Peyer's patch (tissue), 4 donors: ENCODE measurements around the gene MDFIC. TPM values are rescaled to one million over a fixed set of nuclear protein-coding genes. Genes with fewer than 3 reads are reported as not detected.

Source experiments
- DNase-seq, 3 donors: peaks; one replicate each; pipeline ENCODE4 v3.0.0-alpha.2; 2017 to 2019
- H3K27ac ChIP-seq, 4 donors: fragments of 200-600 bp; sonication (generic); one replicate each; pipeline ENCODE4 v1.5.1; 2016 to 2019
- H3K27me3 ChIP-seq, 2 donors: fragments of 200-600 bp; sonication (generic); one replicate each; pipeline ENCODE4 v1.5.1; 2019
- H3K36me3 ChIP-seq, 3 donors: fragments of 200-600 bp; sonication (generic); one replicate each; pipeline ENCODE4 v1.5.1; 2016 to 2019
- H3K4me1 ChIP-seq, 4 donors: fragments of 200-600 bp; sonication (generic); one replicate each; pipeline ENCODE4 v1.5.1; 2016 to 2019
- H3K4me3 ChIP-seq, 4 donors: fragments of 200-600 bp; sonication (generic); 1 replicate in 3 of 4; 2 replicates in 1 of 4; pipeline ENCODE4 v1.5.1; 2016 to 2019; ENCODE audit warnings: mild to moderate bottlenecking in 1 of 4
- H3K9me3 ChIP-seq, 4 donors: fragments of 200-600 bp; sonication (generic); one replicate each; pipeline ENCODE4 v1.5.1; 2016 to 2019; ENCODE audit warnings: mild to moderate bottlenecking in 1 of 4
- POLR2A ChIP-seq, 2 donors: fragments of 450-650 bp; IDR thresholded peaks; one replicate each; pipeline ENCODE4 v1.5.1; 2017; ENCODE audit warnings: antibody characterized with exemption in 2 of 2, mild to moderate bottlenecking in 2 of 2, moderate library complexity in 2 of 2
- total RNA-seq, 4 donors: library from RNA; depleted of rRNA; stranded (reverse); fragments of >200 nt; gene quantifications; one replicate each; pipeline ENCODE4 v1.1.0, GENCODE V29; 2016
- TF ChIP-seq, protein P1 (sequence below), 6 experiments: fragments of 450-650 bp in 4 of 6; fragments of 200-600 bp in 2 of 6; sonication (generic) in 1 of 6; IDR thresholded peaks; one replicate each; pipeline ENCODE4 v1.5.1; 2017 to 2019; ENCODE audit warnings: antibody characterized with exemption in 6 of 6, mild to moderate bottlenecking in 3 of 6, moderate library complexity in 1 of 6

The MDFIC gene
- total RNA-seq, 4 donors from 2014 or later: 4.3 to 36.3 (median 9.0) TPM

DNA sequence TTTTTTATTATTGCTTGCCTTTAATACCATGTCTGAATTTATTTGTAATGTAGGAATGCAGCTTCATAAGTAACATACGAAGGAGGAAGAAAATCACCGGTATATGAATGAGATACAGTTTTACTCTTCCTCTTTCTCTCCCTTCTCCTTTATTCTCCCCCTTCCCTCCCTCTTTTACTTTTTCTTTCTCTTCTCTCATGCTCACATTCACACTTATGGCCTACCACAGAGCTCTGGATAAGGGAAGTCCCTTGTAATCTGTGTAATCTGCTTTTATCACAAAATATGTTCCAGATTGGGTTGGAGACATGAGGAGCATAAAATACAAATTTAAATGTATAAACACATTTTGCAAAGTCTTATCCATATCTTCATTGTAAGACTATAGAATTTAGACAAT, 59.4 kb downstream of the MDFIC start:
- Histone ChIP-seq H3K4me1 (no peaks in the 10 kb centered on the region), H3K4me3 (no peak overlapping the region), H3K36me3 (no peaks in the 10 kb centered on the region), H3K27ac (no peak overlapping the region), H3K9me3 (no peaks in the 10 kb centered on the region), H3K27me3 (no peaks in the 10 kb centered on the region)
- TF ChIP-seq, protein P1, sequence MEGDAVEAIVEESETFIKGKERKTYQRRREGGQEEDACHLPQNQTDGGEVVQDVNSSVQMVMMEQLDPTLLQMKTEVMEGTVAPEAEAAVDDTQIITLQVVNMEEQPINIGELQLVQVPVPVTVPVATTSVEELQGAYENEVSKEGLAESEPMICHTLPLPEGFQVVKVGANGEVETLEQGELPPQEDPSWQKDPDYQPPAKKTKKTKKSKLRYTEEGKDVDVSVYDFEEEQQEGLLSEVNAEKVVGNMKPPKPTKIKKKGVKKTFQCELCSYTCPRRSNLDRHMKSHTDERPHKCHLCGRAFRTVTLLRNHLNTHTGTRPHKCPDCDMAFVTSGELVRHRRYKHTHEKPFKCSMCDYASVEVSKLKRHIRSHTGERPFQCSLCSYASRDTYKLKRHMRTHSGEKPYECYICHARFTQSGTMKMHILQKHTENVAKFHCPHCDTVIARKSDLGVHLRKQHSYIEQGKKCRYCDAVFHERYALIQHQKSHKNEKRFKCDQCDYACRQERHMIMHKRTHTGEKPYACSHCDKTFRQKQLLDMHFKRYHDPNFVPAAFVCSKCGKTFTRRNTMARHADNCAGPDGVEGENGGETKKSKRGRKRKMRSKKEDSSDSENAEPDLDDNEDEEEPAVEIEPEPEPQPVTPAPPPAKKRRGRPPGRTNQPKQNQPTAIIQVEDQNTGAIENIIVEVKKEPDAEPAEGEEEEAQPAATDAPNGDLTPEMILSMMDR (IDR thresholded peaks at IDR 0.05): no peak
- TF ChIP-seq POLR2A (IDR thresholded peaks at IDR 0.05): no peak
- DNase-seq: no peak

DNA sequence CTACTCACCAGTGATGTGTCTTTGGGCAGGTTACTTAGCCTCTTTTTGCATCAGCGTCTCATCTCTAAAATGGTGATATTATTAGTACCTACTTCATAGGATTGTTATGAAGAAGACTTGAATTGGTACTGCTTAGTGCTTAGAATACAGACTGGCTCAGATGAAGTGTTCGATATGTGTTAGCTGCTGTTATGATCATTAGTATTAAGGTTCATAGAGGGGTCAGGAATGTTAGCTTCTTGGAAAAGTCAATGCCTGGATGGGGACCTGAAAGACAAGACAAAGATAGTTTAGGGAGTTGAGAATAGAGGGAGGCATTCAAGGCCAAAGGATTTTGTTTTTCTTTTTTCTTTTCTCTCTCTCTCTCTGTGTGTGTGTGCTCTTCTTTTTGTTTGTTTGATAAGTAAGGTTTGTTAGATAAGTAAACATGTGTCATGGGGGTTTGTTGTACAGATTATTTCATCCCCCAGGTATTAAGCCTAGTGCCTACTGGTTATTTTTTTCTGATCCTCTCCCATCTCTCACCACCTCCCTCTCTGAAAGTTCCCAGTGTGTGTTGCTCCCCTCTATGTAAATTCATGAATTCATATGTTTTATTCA, 63.3 kb downstream of the MDFIC start:
- Histone ChIP-seq H3K36me3 (no peaks in the 10 kb centered on the region), H3K4me3 (no peak overlapping the region), H3K4me1 (no peaks in the 10 kb centered on the region), H3K27me3 (no peaks in the 10 kb centered on the region), H3K9me3 (no peaks in the 10 kb centered on the region), H3K27ac (no peak overlapping the region)
- TF ChIP-seq, protein P1 (IDR thresholded peaks at IDR 0.05): no peak
- no peak for TF ChIP-seq POLR2A (IDR thresholded peaks at IDR 0.05)
- DNase-seq: no peak

DNA sequence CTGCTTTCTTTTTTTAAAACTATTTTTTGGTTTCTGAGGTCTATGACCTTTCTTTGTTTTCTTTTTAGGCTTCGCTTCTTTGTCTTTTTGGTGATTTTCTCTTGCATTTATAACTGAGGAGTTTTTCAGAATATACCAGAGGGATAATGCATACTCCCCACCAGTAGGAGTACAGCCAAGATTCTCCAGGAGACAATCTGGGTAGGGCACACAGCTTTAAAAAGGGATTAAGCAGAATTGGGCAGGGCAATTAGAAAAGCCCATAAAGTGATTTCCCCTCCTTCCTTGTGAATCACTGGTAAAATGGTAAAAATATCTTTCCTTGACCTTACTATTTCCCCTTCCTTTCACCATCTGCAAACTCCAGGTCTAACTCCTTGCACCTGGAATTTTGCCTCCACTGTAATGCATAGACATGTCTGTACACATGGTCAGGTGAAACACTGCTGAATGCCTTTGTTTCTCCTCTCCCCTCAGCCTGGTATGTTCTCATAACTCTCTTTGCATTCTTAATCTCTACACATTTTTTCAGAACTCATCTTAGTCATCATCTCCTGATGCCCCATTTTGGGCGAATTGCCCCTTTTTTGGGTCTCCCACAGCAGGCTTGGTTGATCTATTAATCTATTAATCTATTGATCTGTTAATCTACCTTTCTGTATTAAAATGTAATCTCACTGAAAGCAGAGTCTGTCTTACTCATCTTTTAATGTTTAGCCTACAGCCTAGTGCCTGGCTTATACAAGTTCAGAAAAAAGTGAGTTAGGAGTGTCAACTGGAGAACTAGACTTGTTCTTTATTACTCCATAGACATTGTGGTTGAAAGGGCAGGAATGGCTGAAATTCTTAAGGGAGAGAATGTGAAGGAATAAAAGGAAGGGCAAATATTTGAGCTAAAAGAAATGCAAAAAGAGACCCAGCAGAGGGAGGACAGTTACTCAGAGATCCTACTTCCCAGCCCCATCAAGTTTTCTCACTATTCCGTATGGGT, 64.6 kb downstream of the MDFIC start:
- DNase-seq: no peak
- H3K27me3 ChIP-seq: no peaks in the 10 kb centered on the region
- no peaks in the 10 kb centered on the region for H3K36me3 ChIP-seq
- H3K4me3 ChIP-seq: no peak overlapping the region
- H3K27ac ChIP-seq: no peak overlapping the region
- H3K4me1 ChIP-seq: no peaks in the 10 kb centered on the region
- TF ChIP-seq POLR2A (IDR thresholded peaks at IDR 0.05): no peak
- TF ChIP-seq, protein P1 (IDR thresholded peaks at IDR 0.05): no peak
- no peaks in the 10 kb centered on the region for H3K9me3 ChIP-seq

DNA sequence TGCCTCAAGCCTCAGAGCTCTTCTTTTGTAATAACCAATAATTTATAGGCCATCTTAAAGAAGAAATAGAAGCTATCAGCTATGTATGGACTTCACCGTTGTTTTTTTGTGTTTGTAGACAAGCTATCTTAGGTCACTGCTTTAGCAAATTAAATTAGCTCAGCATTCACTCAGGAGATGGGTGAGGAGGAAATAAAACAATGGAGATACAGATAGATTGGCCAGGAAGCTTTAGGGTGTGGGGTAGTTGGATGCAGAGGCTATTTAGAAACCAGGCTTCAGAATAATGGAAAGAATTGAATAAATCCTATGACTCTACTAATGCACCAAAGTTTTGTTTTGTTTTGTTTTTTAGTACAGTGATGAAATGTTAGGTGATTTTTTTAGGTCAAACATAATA, 66.1 kb downstream of the MDFIC start:
- Histone ChIP-seq H3K27me3 (no peaks in the 10 kb centered on the region), H3K4me3 (no peak overlapping the region), H3K4me1 (no peaks in the 10 kb centered on the region), H3K36me3 (no peaks in the 10 kb centered on the region), H3K9me3 (no peaks in the 10 kb centered on the region), H3K27ac (peak overlapping the region in 2 of 4 donors; percentile 10 to 41)
- no peak for DNase-seq
- TF ChIP-seq, protein P1 (IDR thresholded peaks at IDR 0.05): no peak
- no peak for TF ChIP-seq POLR2A (IDR thresholded peaks at IDR 0.05)

DNA sequence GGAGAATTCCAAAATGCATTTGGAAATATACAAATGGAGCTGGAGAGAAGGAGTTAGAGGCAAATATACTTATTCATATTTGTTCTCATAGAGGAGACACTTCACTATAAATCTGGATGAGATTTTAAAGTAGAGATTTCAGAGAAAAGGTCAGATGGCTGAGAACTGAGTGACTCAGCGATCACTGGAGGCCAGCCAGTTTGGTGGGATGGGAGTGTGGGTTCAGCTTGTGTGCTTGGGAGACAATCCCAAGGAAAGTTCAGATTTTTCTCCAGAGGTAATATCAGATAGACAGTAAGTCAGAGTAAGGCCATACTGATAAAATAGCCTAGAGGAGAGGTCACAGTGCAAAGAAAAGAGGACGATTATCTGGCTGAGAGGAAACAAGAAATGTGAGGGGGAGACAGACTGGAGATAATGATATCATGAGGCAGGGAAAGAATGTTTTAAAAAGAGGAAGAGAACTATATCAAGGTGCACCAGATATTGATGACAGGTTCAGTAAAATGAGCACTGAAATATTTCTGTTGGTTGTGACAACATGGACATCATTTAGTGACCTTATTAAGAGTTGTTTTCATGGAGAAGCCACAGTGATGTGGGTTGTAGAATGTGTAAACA, 67.0 kb downstream of the MDFIC start:
- H3K27ac ChIP-seq: peak overlapping the region in 1 of 4 donors; percentile 10
- no peaks in the 10 kb centered on the region for H3K36me3 ChIP-seq
- no peaks in the 10 kb centered on the region for H3K4me1 ChIP-seq
- H3K4me3 ChIP-seq: no peak overlapping the region
- no peak for DNase-seq
- no peaks in the 10 kb centered on the region for H3K27me3 ChIP-seq
- TF ChIP-seq, protein P1 (IDR thresholded peaks at IDR 0.05): no peak
- no peak for TF ChIP-seq POLR2A (IDR thresholded peaks at IDR 0.05)
- H3K9me3 ChIP-seq: no peaks in the 10 kb centered on the region
